Mucosa of rectum (tissue), 2 donors: Measurements from ENCODE around the gene KRT40.

Experiments
- H3K27ac ChIP-seq, 2 donors: one replicate each; pipeline ENCODE4 v1.7.0; 2013; ENCODE audit warnings: inconsistent platforms in 2 of 2, low read depth in 2 of 2, low read length in 2 of 2
- H3K27me3 ChIP-seq, 2 donors: one replicate each; pipeline ENCODE4 v1.7.0; 2013; ENCODE audit warnings: low read length in 2 of 2; ENCODE audit not compliant: control insufficient read depth in 2 of 2, insufficient read depth in 2 of 2
- H3K36me3 ChIP-seq, 2 donors: one replicate each; pipeline ENCODE4 v1.7.0; 2013; ENCODE audit warnings: low read length in 2 of 2; ENCODE audit not compliant: control insufficient read depth in 2 of 2, insufficient read depth in 2 of 2
- H3K4me1 ChIP-seq, 2 donors: one replicate each; pipeline ENCODE4 v1.7.0; 2013; ENCODE audit warnings: low read length in 2 of 2, mild to moderate bottlenecking in 1 of 2; ENCODE audit not compliant: control insufficient read depth in 2 of 2, insufficient read depth in 2 of 2
- H3K4me3 ChIP-seq, 2 donors: one replicate each; pipeline ENCODE4 v1.7.0; 2013; ENCODE audit warnings: low read length in 2 of 2
- H3K9ac ChIP-seq, 2 donors: one replicate each; pipeline ENCODE4 v1.7.0; 2013; ENCODE audit warnings: low read length in 2 of 2, low read depth in 1 of 2, mild to moderate bottlenecking in 1 of 2
- H3K9me3 ChIP-seq, 2 donors: one replicate each; pipeline ENCODE4 v1.7.0; 2013; ENCODE audit warnings: low read length in 2 of 2; ENCODE audit not compliant: control insufficient read depth in 2 of 2
- donor health status: healthy.
- donor health status: Normal muscosa, but diverticular disease.

KRT40 gene

GRCh38 chr17:40978575-40979151 is 5.5 kb downstream of the KRT40 start:
- H3K4me3 ChIP-seq = no peak overlapping the region
- no peak overlapping the region for H3K27ac ChIP-seq
- H3K27me3 ChIP-seq = peaks cover 4 to 5% of the 10 kb centered on the region in 2 donors
- H3K36me3 ChIP-seq = no peaks in the 10 kb centered on the region
- H3K4me1 ChIP-seq = no peaks in the 10 kb centered on the region
- H3K9ac ChIP-seq = no peak overlapping the region
- H3K9me3 ChIP-seq = no peaks in the 10 kb centered on the region

- Histone ChIP-seq H3K27me3 (peaks cover 4 to 5% of the 10 kb centered on the region in 2 donors), H3K4me3 (no peak overlapping the region), H3K9ac (no peak overlapping the region), H3K9me3 (no peaks in the 10 kb centered on the region), H3K4me1 (no peaks in the 10 kb centered on the region), H3K27ac (no peak overlapping the region), H3K36me3 (no peaks in the 10 kb centered on the region)
These were observed 8.6 kb downstream of the KRT40 start for GRCh38 chr17:40975516-40975915.

GRCh38 chr17:40974366-40974765 is 9.8 kb downstream of the KRT40 start:
- no peaks in the 10 kb centered on the region for H3K36me3 ChIP-seq
- H3K9ac ChIP-seq = no peak overlapping the region
- H3K4me1 ChIP-seq = no peaks in the 10 kb centered on the region
- H3K4me3 ChIP-seq = no peak overlapping the region
- peaks cover 4 to 5% of the 10 kb centered on the region in 2 donors for H3K27me3 ChIP-seq
- H3K27ac ChIP-seq = no peak overlapping the region
- H3K9me3 ChIP-seq = no peaks in the 10 kb centered on the region

- Histone ChIP-seq H3K9ac (no peak overlapping the region), H3K36me3 (no peaks in the 10 kb centered on the region), H3K4me1 (no peaks in the 10 kb centered on the region), H3K27me3 (no peaks in the 10 kb centered on the region), H3K4me3 (no peak overlapping the region), H3K9me3 (no peaks in the 10 kb centered on the region), H3K27ac (no peak overlapping the region)
These were observed 16.5 kb downstream of the KRT40 start for GRCh38 chr17:40967582-40967981.

- H3K4me3 ChIP-seq = no peak within 1 kb of the TSS
- no peak within 1 kb of the TSS for H3K9ac ChIP-seq
These were observed 17.3 kb downstream of the KRT40 start, which contains the start of gene KRT39 for GRCh38 chr17:40966848-40967247. Gene KRT39, minus strand, starts transcription at chr17:40966948. Its CDS starts 92 bp downstream, at chr17:40966856.

GRCh38 chr17:40963838-40964237 is 20.3 kb downstream of the KRT40 start:
- Histone ChIP-seq H3K9ac (no peak overlapping the region), H3K9me3 (no peaks in the 10 kb centered on the region), H3K4me3 (no peak overlapping the region), H3K27ac (no peak overlapping the region), H3K27me3 (no peaks in the 10 kb centered on the region), H3K36me3 (no peaks in the 10 kb centered on the region), H3K4me1 (no peaks in the 10 kb centered on the region)

More at GRCh38 chr17:40966848-40967247, 17.3 kb downstream of the KRT40 start, which contains the start of gene KRT39:
- H3K27me3 ChIP-seq = no peaks in the 10 kb centered on the region
- no peaks in the 10 kb centered on the region for H3K9me3 ChIP-seq
- H3K4me1 ChIP-seq = no peaks in the 10 kb centered on the region
- no peaks in the 10 kb centered on the region for H3K36me3 ChIP-seq
- H3K27ac ChIP-seq = no peak within 1 kb of the TSS

- Histone ChIP-seq H3K4me3 (no peak overlapping the region), H3K36me3 (no peaks in the 10 kb centered on the region), H3K4me1 (no peaks in the 10 kb centered on the region), H3K27ac (no peak overlapping the region), H3K9ac (no peak overlapping the region), H3K27me3 (no peaks in the 10 kb centered on the region), H3K9me3 (no peaks in the 10 kb centered on the region)
These were observed 22.0 kb downstream of the KRT40 start for GRCh38 chr17:40962059-40962561.

- no peaks in the 10 kb centered on the region for H3K36me3 ChIP-seq
- no peak overlapping the region for H3K9ac ChIP-seq
- no peaks in the 10 kb centered on the region for H3K9me3 ChIP-seq
- H3K4me1 ChIP-seq = no peaks in the 10 kb centered on the region
- no peaks in the 10 kb centered on the region for H3K27me3 ChIP-seq
- H3K27ac ChIP-seq = no peak overlapping the region
- no peak overlapping the region for H3K4me3 ChIP-seq
These were observed 22.5 kb downstream of the KRT40 start for GRCh38 chr17:40961591-40961990.

GRCh38 chr17:40960144-40960543 is 24.0 kb downstream of the KRT40 start:
- Histone ChIP-seq H3K4me3 (no peak overlapping the region), H3K36me3 (no peaks in the 10 kb centered on the region)

GRCh38 chr17:40958086-40958953 is 25.8 kb downstream of the KRT40 start:
- Histone ChIP-seq H3K27ac (no peak overlapping the region), H3K4me3 (no peak overlapping the region), H3K9ac (no peak overlapping the region), H3K9me3 (no peaks in the 10 kb centered on the region), H3K4me1 (no peaks in the 10 kb centered on the region), H3K27me3 (no peaks in the 10 kb centered on the region), H3K36me3 (no peaks in the 10 kb centered on the region)

More at GRCh38 chr17:40960144-40960543, 24.0 kb downstream of the KRT40 start:
- Histone ChIP-seq H3K4me1 (no peaks in the 10 kb centered on the region), H3K9ac (no peak overlapping the region), H3K27ac (no peak overlapping the region), H3K9me3 (no peaks in the 10 kb centered on the region), H3K27me3 (no peaks in the 10 kb centered on the region)
